Caco-2 (cell line): ENCODE data around the gene MAPK6. TPM values are rescaled to one million over a fixed set of nuclear protein-coding genes. Genes with fewer than 3 reads are reported as not detected.

Experiments used
- BruUV-seq: library from RNA; stranded (reverse); fragments of 400-500 nt; replicated peaks from 2 replicates; lab custom pipeline; 2021; lab: Mats Ljungman, UMichigan
- CTCF ChIA-PET: fragments of 300-600 bp; sonication (Branson Sonifier 250); formaldehyde crosslinking; loops from one replicate; lab custom pipeline; 2022; ENCODE audit warnings: antibody characterized with exemption; lab: Charles Lee
- POLR2A ChIA-PET: fragments of 300-600 bp; sonication (Branson Sonifier 250); formaldehyde crosslinking; loops from one replicate; lab custom pipeline; 2022; ENCODE audit warnings: antibody characterized with exemption; lab: Charles Lee
- DNase-seq, 2 experiments: peaks; one replicate each; pipeline versions ENCODE4 v3.0.0 to v3.0.0-alpha.2; 2020 to 2022
- H3K27me3 ChIP-seq: replicated peaks from 2 replicates; pipeline ENCODE4 v1.6.0; 2011; ENCODE audit warnings: low read length; ENCODE audit not compliant: control insufficient read depth, insufficient read depth
- H3K36me3 ChIP-seq: 2 replicates; pipeline ENCODE4 v1.5.1; 2011; ENCODE audit warnings: low read length; ENCODE audit not compliant: control insufficient read depth, insufficient read depth
- H3K4me1 ChIP-seq: fragments of 250-450 bp; sonication (Bioruptor Pico); 2 replicates; pipeline ENCODE4 v1.5.1; 2020; ENCODE audit warnings: mild to moderate bottlenecking
- H3K4me3 ChIP-seq: 2 replicates; pipeline ENCODE4 v1.5.1; 2011; ENCODE audit warnings: low read depth, mild to moderate bottlenecking, control low read depth, low read length
- H3K9me3 ChIP-seq: fragments of 250-450 bp; sonication (Bioruptor Pico); 2 replicates; pipeline ENCODE4 v1.5.1; 2020; ENCODE audit warnings: mild to moderate bottlenecking, moderate library complexity
- H3K27ac Mint-ChIP-seq: one replicate; pipeline ENCODE4 v1.8.0; 2022; ENCODE audit warnings: mixed read lengths; ENCODE audit not compliant: unreplicated experiment
- H3K27me3 Mint-ChIP-seq: one replicate; pipeline ENCODE4 v1.8.0; 2022; ENCODE audit warnings: mixed read lengths; ENCODE audit not compliant: insufficient read depth, unreplicated experiment
- H3K36me3 Mint-ChIP-seq: one replicate; pipeline ENCODE4 v1.8.0; 2022; ENCODE audit warnings: mild to moderate bottlenecking, mixed read lengths; ENCODE audit not compliant: insufficient read depth, unreplicated experiment
- H3K4me1 Mint-ChIP-seq: one replicate; pipeline ENCODE4 v1.8.0; 2022; ENCODE audit warnings: low read depth, mixed read lengths; ENCODE audit not compliant: unreplicated experiment
- H3K4me3 Mint-ChIP-seq: one replicate; pipeline ENCODE4 v1.8.0; 2022; ENCODE audit warnings: mild to moderate bottlenecking, moderate library complexity, mixed read lengths; ENCODE audit not compliant: unreplicated experiment
- H3K9me3 Mint-ChIP-seq: one replicate; pipeline ENCODE4 v1.8.0; 2022; ENCODE audit warnings: mixed read lengths; ENCODE audit not compliant: unreplicated experiment
- CTCF ChIP-seq, 2 experiments: fragments of 200-600 bp in 1 of 2; IDR thresholded peaks; 1 replicate in 1 of 2; 2 replicates in 1 of 2; pipeline versions ENCODE4 v1.5.1 to v1.8.0; 2011 to 2022; ENCODE audit warnings: antibody characterized with exemption in 1 of 2, control low read depth in 1 of 2, inconsistent platforms in 1 of 2, low read depth in 1 of 2, low read length in 1 of 2, mild to moderate bottlenecking in 1 of 2, moderate library complexity in 1 of 2; ENCODE audit not compliant: insufficient read depth in 1 of 2, severe bottlenecking in 1 of 2, unreplicated experiment in 1 of 2
- intact Hi-C: fragments of 100-400 bp; cut with micrococcal nuclease; formaldehyde crosslinking; loops from one replicate; pipeline ENCODE4 v1.10.0; 2022; ENCODE audit not compliant: unreplicated experiment
- total RNA-seq: library from RNA; stranded (reverse); gene quantifications from 2 replicates; pipeline ENCODE4 v1.2.3, GENCODE V29; 2022

MAPK6 gene
- total RNA-seq, 1 experiment from 2014 or later = 69.8 TPM

DNA sequence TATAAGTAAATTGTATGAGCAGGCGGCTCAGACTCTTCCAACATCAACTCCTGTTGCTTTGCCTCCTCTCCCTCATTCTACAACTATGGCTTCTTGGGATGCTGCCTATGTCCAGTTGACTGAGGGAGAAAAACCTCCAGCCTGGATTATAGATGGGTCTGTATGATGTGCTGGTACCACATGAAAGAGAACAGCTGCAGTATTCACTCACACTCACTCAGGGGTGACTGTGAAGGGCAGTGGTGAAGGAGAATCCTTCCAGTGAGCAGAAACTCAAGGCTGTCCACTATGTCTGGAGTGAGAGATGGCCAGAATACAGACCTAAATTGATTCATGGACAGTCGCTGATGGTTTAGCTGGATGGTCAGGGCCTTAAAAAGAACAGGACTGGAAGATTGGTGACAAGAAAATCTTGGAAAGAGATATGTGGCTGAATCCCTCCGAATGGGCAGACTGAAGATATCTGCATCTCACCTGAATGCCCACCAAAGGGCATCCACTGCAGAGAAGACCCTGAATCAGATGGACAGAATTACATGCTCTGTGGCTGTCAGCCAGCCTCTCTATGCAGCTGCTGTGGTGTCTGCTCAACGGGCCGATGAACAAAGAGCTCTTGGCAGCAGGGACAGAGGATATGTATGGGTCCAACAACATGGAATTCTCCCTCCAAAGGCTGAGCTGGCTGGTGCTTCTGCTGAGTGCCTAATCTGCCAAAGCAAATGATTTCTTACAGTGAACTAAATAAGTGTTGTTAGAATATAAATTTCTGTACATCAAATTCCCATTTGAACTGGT lies 95.4 kb downstream of the MAPK6 start:
- H3K36me3 ChIP-seq = no peaks in the 10 kb centered on the region
- CTCF ChIA-PET = no interaction called here
- peaks cover 19% of the 10 kb centered on the region for H3K4me1 ChIP-seq
- Mint-ChIP-seq H3K27me3 (no peaks in the 10 kb centered on the region), H3K4me3 (no peak overlapping the region), H3K27ac (no peak overlapping the region), H3K9me3 (no peaks in the 10 kb centered on the region), H3K36me3 (no peaks in the 10 kb centered on the region), H3K4me1 (peaks cover 11% of the 10 kb centered on the region)
- no peaks in the 10 kb centered on the region for H3K27me3 ChIP-seq
- TF ChIP-seq CTCF (IDR thresholded peaks at IDR 0.05; ENCODE audit: insufficient read depth in 1 of 2, low read depth in 1 of 2, low read length in 1 of 2, severe bottlenecking in 1 of 2, unreplicated experiment in 1 of 2) = no peak
- no TSS peak for BruUV-seq
- POLR2A ChIA-PET = no interaction called here
- H3K9me3 ChIP-seq = no peaks in the 10 kb centered on the region
- H3K4me3 ChIP-seq = no peak overlapping the region
- intact Hi-C loops = loop anchor here (5.0 kb wide), 1 partner anchor 37 kb away; no protein-coding TSS in a partner anchor
- no peak for DNase-seq

DNA sequence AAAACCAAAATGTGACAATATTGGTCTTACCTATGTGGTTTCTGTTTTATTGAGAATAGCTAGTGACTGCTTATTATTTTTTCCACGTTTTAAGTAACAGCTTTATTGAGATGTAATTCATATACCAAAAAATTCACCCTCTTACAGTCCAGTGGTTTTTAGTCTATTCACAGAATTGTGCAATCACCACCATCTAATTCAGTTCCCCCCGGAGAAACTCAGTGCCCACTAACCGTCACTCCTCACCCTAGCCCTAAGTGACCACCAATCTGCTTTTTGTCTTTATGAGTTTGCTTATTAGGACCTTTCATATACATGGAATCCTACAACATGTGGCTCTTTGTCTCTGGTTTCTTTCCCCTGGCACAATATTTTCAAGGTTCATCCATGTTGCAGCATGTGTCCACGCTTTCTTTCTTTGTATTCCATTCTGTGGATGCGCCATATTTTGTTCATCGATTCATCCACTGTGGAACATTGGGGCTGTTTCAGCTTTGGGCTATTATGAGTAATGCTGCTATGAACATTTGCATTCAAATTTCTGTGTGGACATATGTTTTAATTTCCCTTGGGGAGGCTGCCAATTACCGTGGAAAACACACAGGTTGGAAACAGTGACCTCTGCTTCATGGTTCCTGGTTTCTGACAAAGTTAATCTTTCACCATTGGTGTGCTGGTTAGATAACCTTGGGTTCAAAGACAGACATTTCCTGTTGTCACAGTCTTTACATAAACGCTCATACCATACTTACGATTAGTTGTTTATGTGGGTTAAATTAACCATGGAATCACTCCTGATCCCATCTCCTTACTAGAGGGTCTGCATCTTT lies 96.8 kb downstream of the MAPK6 start:
- Mint-ChIP-seq H3K27me3 (no peaks in the 10 kb centered on the region), H3K4me3 (no peak overlapping the region), H3K36me3 (no peaks in the 10 kb centered on the region), H3K9me3 (no peaks in the 10 kb centered on the region), H3K27ac (no peak overlapping the region), H3K4me1 (peaks cover 11% of the 10 kb centered on the region)
- Histone ChIP-seq H3K36me3 (no peaks in the 10 kb centered on the region), H3K9me3 (no peaks in the 10 kb centered on the region), H3K4me3 (no peak overlapping the region), H3K4me1 (peaks cover 19% of the 10 kb centered on the region), H3K27me3 (no peaks in the 10 kb centered on the region)
- BruUV-seq = no TSS peak
- no peak for TF ChIP-seq CTCF (IDR thresholded peaks at IDR 0.05; ENCODE audit: insufficient read depth in 1 of 2, low read depth in 1 of 2, low read length in 1 of 2, severe bottlenecking in 1 of 2, unreplicated experiment in 1 of 2)
- ChIA-PET POLR2A (no interaction called here), CTCF (no interaction called here)
- DNase-seq = no peak
- intact Hi-C loops = no loop called here

Other genes starting within 250 kb of the MAPK6 start
- 46.8 and 54.4 TPM in 2 replicates for gene TMOD3, start 189.6 kb upstream of the MAPK6 start, total RNA-seq
- 30.7 and 32.2 TPM in 2 replicates for gene LEO1, start 47.4 kb upstream of the MAPK6 start, total RNA-seq
- gene BCL2L10, start 93.6 kb downstream of the MAPK6 start, total RNA-seq = 4.3 and 6.5 TPM in 2 replicates
- gene GNB5, start 172.2 kb downstream of the MAPK6 start, total RNA-seq = 19.8 and 23.2 TPM in 2 replicates